ENCODE data around the gene ZSCAN4. TPM values are rescaled to one million over a fixed set of nuclear protein-coding genes. Genes with fewer than 3 reads are reported as not detected.

The ZSCAN4 gene
- total and polyA plus RNA-seq, 8 donors: 0.05 to 1.5 (median 0.76) TPM; not detected in 5

DNA sequence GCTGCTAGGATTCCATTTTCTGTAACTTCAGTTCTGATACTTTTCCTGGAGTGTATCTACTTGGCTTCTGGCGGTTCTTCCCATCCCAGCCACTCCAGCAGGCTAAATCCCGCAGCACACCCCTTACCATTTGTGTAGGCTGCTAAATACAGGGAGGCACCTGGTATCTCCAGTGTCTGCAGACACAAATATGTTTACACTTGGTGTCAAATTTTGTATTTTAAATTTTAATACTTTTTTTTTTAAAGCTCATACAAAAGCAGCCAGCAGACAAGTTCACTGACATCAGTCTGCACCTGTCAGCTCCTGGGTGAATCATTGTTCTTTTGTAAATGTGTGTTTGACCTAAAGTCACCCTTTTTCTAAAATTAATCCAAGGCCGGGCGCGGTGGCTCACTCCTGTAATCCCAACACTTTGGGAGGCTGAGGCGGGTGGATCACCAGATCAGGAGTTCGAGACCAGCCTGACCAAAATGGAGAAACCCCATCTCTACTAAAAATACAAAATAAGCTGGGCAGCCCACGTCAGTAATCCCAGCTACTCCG is 3.4 kb upstream of the ZSCAN4 start:
- intact Hi-C loops (cut with DNase I; ENCODE audit: low total_unique reads): no loop called here
- no peak for DNase-seq

DNA sequence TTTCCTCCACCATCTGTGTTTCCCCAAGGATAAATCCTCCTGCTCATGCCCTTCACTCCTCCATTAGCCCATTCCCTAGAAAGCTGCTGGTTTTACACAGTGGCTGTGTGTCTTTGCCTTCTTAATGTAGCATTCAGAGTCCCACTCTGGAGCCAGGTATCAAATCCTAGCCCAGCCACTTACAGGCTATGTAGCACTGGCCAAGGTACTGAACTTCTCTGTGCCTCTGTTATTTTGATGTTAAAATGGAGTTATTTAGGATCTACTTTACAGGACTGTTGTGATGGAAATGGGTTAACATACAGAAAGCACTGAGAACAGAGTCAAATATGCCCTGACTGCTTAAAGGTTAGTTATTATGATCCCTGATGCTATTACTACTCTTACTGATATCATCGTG is 1.5 kb upstream of the ZSCAN4 start:
- Histone ChIP-seq H3K27ac (no peak overlapping the region), H3K27me3 (peaks cover 0 to 40% (median 15%) of the 10 kb centered on the region in 3 donors), H3K4me3 (no peak overlapping the region), H3K9me3 (peaks cover 0 to 15% (median 0%) of the 10 kb centered on the region in 4 donors), H3K36me3 (no peaks in the 10 kb centered on the region), H3K4me1 (peaks cover 0 to 17% (median 12%) of the 10 kb centered on the region in 4 donors)
- 83 to 96% (median 85%) methylated on average over 1 of the region's 1 CpG for WGBS, 5 donors
- intact Hi-C loops (cut with DNase I; ENCODE audit: low total_unique reads): no loop called here
- DNase-seq: no peak
- no peak for TF ChIP-seq POLR2AphosphoS5 (IDR thresholded peaks at IDR 0.05)
- TF ChIP-seq POLR2A (IDR thresholded peaks at IDR 0.05): no peak
- no peak for TF ChIP-seq EP300 (IDR thresholded peaks at IDR 0.05)
- TF ChIP-seq, protein P1, sequence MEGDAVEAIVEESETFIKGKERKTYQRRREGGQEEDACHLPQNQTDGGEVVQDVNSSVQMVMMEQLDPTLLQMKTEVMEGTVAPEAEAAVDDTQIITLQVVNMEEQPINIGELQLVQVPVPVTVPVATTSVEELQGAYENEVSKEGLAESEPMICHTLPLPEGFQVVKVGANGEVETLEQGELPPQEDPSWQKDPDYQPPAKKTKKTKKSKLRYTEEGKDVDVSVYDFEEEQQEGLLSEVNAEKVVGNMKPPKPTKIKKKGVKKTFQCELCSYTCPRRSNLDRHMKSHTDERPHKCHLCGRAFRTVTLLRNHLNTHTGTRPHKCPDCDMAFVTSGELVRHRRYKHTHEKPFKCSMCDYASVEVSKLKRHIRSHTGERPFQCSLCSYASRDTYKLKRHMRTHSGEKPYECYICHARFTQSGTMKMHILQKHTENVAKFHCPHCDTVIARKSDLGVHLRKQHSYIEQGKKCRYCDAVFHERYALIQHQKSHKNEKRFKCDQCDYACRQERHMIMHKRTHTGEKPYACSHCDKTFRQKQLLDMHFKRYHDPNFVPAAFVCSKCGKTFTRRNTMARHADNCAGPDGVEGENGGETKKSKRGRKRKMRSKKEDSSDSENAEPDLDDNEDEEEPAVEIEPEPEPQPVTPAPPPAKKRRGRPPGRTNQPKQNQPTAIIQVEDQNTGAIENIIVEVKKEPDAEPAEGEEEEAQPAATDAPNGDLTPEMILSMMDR (IDR thresholded peaks at IDR 0.05): no peak

More for the DNA sequence above, 3.4 kb upstream of the ZSCAN4 start:
- TF ChIP-seq POLR2A (IDR thresholded peaks at IDR 0.05) (no peak), EP300 (IDR thresholded peaks at IDR 0.05) (no peak)
- TF ChIP-seq, protein P1 (IDR thresholded peaks at IDR 0.05): no peak
- 81 to 89% (median 85%) methylated on average over 9 of the region's 9 CpGs for WGBS, 5 donors
- H3K27ac ChIP-seq: no peak overlapping the region
- peaks cover 0 to 40% (median 15%) of the 10 kb centered on the region in 3 donors for H3K27me3 ChIP-seq
- H3K9me3 ChIP-seq: peaks cover 0 to 5% (median 0%) of the 10 kb centered on the region in 4 donors
- H3K4me3 ChIP-seq: no peak overlapping the region
- no peaks in the 10 kb centered on the region for H3K36me3 ChIP-seq
- peaks cover 0 to 17% (median 12%) of the 10 kb centered on the region in 4 donors for H3K4me1 ChIP-seq

DNA sequence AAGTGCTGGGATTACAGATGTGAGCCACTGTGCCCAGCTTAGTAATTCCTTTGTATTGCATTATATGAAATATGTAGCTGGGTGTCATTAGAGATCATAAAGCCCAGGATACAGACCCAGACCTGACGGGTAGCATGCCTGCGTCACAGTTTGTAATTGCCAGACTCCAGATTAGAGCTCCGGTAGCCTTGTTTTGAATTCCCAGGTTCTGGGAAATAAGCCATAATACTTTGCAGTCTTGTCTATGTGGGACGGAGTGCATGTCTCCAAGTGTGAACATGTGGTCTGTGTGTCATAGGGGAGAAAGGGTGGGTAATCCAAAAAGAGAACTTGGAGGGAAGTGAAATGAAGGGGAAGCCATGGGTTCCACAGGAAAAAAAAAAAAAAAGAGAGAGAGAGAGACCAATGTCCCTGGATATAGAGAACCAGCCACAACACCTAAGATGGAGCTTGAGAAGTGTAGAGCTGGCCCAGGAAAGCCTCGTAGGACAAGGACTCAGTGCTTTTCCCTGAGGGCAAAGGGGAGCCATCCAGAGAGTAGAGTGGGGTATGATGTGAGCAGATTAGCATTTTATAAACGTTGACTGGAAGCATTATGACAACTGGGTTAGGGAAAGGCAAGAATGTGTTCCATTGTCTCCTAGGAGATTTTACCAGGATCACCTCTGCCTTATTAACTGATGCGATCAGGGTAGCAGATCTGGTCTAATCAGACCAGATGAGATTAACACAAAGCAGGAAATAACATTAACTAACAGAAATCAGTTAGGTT is 2.6 kb downstream of the ZSCAN4 start:
- 54 to 67% (median 58%) methylated on average over 7 of the region's 7 CpGs for WGBS, 5 donors
- Histone ChIP-seq H3K4me3 (no peak overlapping the region), H3K36me3 (no peaks in the 10 kb centered on the region), H3K27ac (no peak overlapping the region), H3K9me3 (peaks cover 0 to 29% (median 10%) of the 10 kb centered on the region in 4 donors), H3K4me1 (no peaks in the 10 kb centered on the region), H3K27me3 (peaks cover 0 to 11% (median 0%) of the 10 kb centered on the region in 3 donors)
- no peak for DNase-seq
- intact Hi-C loops (cut with DNase I; ENCODE audit: low total_unique reads): no loop called here
- TF ChIP-seq EP300 (IDR thresholded peaks at IDR 0.05): no peak
- TF ChIP-seq, protein P1 (IDR thresholded peaks at IDR 0.05): no peak
- no peak for TF ChIP-seq POLR2AphosphoS5 (IDR thresholded peaks at IDR 0.05)
- no peak for TF ChIP-seq POLR2A (IDR thresholded peaks at IDR 0.05)

DNA sequence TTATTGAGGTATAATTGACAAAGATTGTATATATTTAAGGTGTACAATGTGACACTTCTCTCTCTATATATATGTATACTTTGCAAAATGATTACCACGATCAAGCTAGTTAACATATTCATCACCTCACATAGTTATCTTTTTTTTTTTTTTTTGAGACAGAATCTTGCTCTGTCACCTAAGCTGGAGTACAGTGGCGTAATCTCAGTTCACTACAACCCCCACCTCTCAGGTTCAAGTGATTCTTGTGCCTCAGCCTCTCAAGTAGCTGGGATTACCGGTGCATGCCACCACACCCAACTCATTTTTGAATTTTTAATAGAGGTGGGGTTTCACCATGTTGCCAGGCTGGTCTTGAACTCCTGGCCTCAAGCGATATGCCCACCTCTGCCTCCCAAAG is 3.7 kb downstream of the ZSCAN4 start:
- intact Hi-C loops (cut with DNase I; ENCODE audit: low total_unique reads): no loop called here
- peaks cover 0 to 40% (median 16%) of the 10 kb centered on the region in 4 donors for H3K9me3 ChIP-seq
- no peaks in the 10 kb centered on the region for H3K36me3 ChIP-seq
- TF ChIP-seq, protein P1 (IDR thresholded peaks at IDR 0.05): no peak
- TF ChIP-seq EP300 (IDR thresholded peaks at IDR 0.05): no peak
- no peak for TF ChIP-seq POLR2AphosphoS5 (IDR thresholded peaks at IDR 0.05)
- no peak for TF ChIP-seq POLR2A (IDR thresholded peaks at IDR 0.05)
- H3K27ac ChIP-seq: no peak overlapping the region
- peaks cover 0 to 16% (median 0%) of the 10 kb centered on the region in 3 donors for H3K27me3 ChIP-seq
- no peak for DNase-seq
- no peaks in the 10 kb centered on the region for H3K4me1 ChIP-seq
- H3K4me3 ChIP-seq: no peak overlapping the region
- 76 to 85% (median 79%) methylated on average over 4 of the region's 4 CpGs for WGBS, 5 donors

All from stomach (tissue), 9 donors.